H9 (cell line): ENCODE results near the gene DECR2. TPM values are rescaled to one million over a fixed set of nuclear protein-coding genes. Genes with fewer than 3 reads are reported as not detected.
"Not testable (repeated sequence)": the region's sequence is repeated elsewhere in the genome, so short reads cannot be mapped to it uniquely, and the experiment has no call there.

ENCODE experiments used
- DNase-seq: peaks from one replicate; pipeline ENCODE4 v3.0.0-alpha.2; 2017
- H2AFZ ChIP-seq: one replicate; pipeline ENCODE4 v1.6.1; 2013; ENCODE audit warnings: mild to moderate bottlenecking, low read length, control low read depth, moderate library complexity
- H2AK5ac ChIP-seq: 2 replicates; pipeline ENCODE4 v1.6.1; 2013; ENCODE audit warnings: low read length, control low read depth, mixed read lengths; ENCODE audit not compliant: insufficient read length
- H2BK120ac ChIP-seq: one replicate; pipeline ENCODE4 v1.6.1; 2013; ENCODE audit warnings: low read depth, mild to moderate bottlenecking, low read length, control low read depth, inconsistent platforms; ENCODE audit not compliant: poor library complexity, severe bottlenecking
- H2BK12ac ChIP-seq: 2 replicates; pipeline ENCODE4 v1.6.1; 2013; ENCODE audit warnings: low read length, control low read depth, mixed read lengths, low read depth; ENCODE audit not compliant: insufficient read length
- H2BK15ac ChIP-seq: 2 replicates; pipeline ENCODE4 v1.6.1; 2013; ENCODE audit warnings: low read depth, low read length, control low read depth
- H2BK20ac ChIP-seq: one replicate; pipeline ENCODE4 v1.6.1; 2013; ENCODE audit warnings: low read depth, mild to moderate bottlenecking, low read length, control low read depth, inconsistent platforms; ENCODE audit not compliant: poor library complexity, severe bottlenecking
- H2BK5ac ChIP-seq: 2 replicates; pipeline ENCODE4 v1.6.1; 2013; ENCODE audit warnings: low read length, control low read depth, mixed read lengths; ENCODE audit not compliant: insufficient read length
- H3K14ac ChIP-seq: 2 replicates; pipeline ENCODE4 v1.6.1; 2013; ENCODE audit warnings: low read length, control low read depth; ENCODE audit not compliant: insufficient read depth
- H3K18ac ChIP-seq: 2 replicates; pipeline ENCODE4 v1.6.1; 2013; ENCODE audit warnings: low read depth, mild to moderate bottlenecking, mixed read lengths, low read length, control low read depth; ENCODE audit not compliant: insufficient read length
- H3K23ac ChIP-seq: 2 replicates; pipeline ENCODE4 v1.6.1; 2013; ENCODE audit warnings: low read length, control low read depth, mixed read lengths, low read depth; ENCODE audit not compliant: insufficient read length
- H3K23me2 ChIP-seq: 2 replicates; pipeline ENCODE4 v1.6.1; 2013; ENCODE audit warnings: low read depth, mild to moderate bottlenecking, mixed read lengths, low read length, control low read depth; ENCODE audit not compliant: insufficient read length, poor library complexity, severe bottlenecking
- H3K27ac ChIP-seq: 2 replicates; pipeline ENCODE4 v1.5.1; 2013; ENCODE audit warnings: low read length, control low read depth, mixed read lengths, low read depth; ENCODE audit not compliant: insufficient read length
- H3K27me3 ChIP-seq: 2 replicates; pipeline ENCODE4 v1.6.1; 2013; ENCODE audit warnings: low read length, control low read depth, inconsistent platforms; ENCODE audit not compliant: insufficient read depth
- H3K4ac ChIP-seq: 2 replicates; pipeline ENCODE4 v1.6.1; 2013; ENCODE audit warnings: low read depth, mild to moderate bottlenecking, control low read depth, inconsistent platforms, low read length, moderate library complexity
- H3K4me1 ChIP-seq: 2 replicates; pipeline ENCODE4 v1.6.1; 2013; ENCODE audit warnings: low read length, control low read depth, inconsistent platforms; ENCODE audit not compliant: insufficient read depth
- H3K4me2 ChIP-seq: 2 replicates; pipeline ENCODE4 v1.6.1; 2013; ENCODE audit warnings: low read length, control low read depth, mixed read lengths; ENCODE audit not compliant: insufficient read length, insufficient read depth
- H3K56ac ChIP-seq: 2 replicates; pipeline ENCODE4 v1.6.1; 2013; ENCODE audit warnings: low read depth, mild to moderate bottlenecking, mixed read lengths, low read length, control low read depth; ENCODE audit not compliant: insufficient read length
- H3K79me1 ChIP-seq: 2 replicates; pipeline ENCODE4 v1.6.1; 2013; ENCODE audit warnings: low read depth, mild to moderate bottlenecking, moderate library complexity, low read length, control low read depth, inconsistent platforms; ENCODE audit not compliant: insufficient read depth, poor library complexity, severe bottlenecking
- H3K79me2 ChIP-seq: 2 replicates; pipeline ENCODE4 v1.6.1; 2013; ENCODE audit warnings: low read length, control low read depth, inconsistent platforms; ENCODE audit not compliant: insufficient read depth
- H3K9ac ChIP-seq: 2 replicates; pipeline ENCODE4 v1.6.1; 2013; ENCODE audit warnings: low read length, control low read depth, mixed read lengths; ENCODE audit not compliant: insufficient read length; ENCODE audit errors: extremely low read depth
- H3K9me3 ChIP-seq: one replicate; pipeline ENCODE4 v1.6.1; 2013; ENCODE audit warnings: low read depth, low read length, inconsistent platforms; ENCODE audit not compliant: control insufficient read depth
- H3T11ph ChIP-seq: one replicate; pipeline ENCODE4 v1.6.1; 2013; ENCODE audit warnings: mild to moderate bottlenecking, low read length, control low read depth, inconsistent platforms
- H4K20me1 ChIP-seq: one replicate; pipeline ENCODE4 v1.6.1; 2013; ENCODE audit not compliant: control insufficient read depth, insufficient read length, insufficient read depth
- H4K5ac ChIP-seq: 2 replicates; pipeline ENCODE4 v1.6.1; 2013; ENCODE audit warnings: low read depth, mild to moderate bottlenecking, mixed read lengths, low read length, control low read depth; ENCODE audit not compliant: insufficient read length
- H4K8ac ChIP-seq: replicated peaks from 2 replicates; pipeline ENCODE4 v1.6.1; 2013; ENCODE audit warnings: low read length, control low read depth, mixed read lengths, low read depth; ENCODE audit not compliant: insufficient read length
- H4K91ac ChIP-seq: 2 replicates; pipeline ENCODE4 v1.6.1; 2013; ENCODE audit warnings: low read depth, mild to moderate bottlenecking, moderate library complexity, mixed read lengths, low read length, control low read depth; ENCODE audit not compliant: insufficient read length
- H3K27ac Mint-ChIP-seq, 3 experiments: 2 replicates in 2 of 3; 3 replicates in 1 of 3; pipeline ENCODE4 v1.8.0; 2020 to 2021; ENCODE audit warnings: mixed read lengths in 3 of 3, mild to moderate bottlenecking in 1 of 3, moderate library complexity in 1 of 3
- H3K27me3 Mint-ChIP-seq: 2 replicates; pipeline ENCODE4 v1.8.0; 2021; ENCODE audit warnings: low read depth, mild to moderate bottlenecking, moderate library complexity, mixed read lengths
- H3K36me3 Mint-ChIP-seq, 3 experiments: 2 replicates in 2 of 3; 3 replicates in 1 of 3; pipeline ENCODE4 v1.8.0; 2020 to 2021; ENCODE audit warnings: low read depth in 3 of 3, mixed read lengths in 3 of 3; ENCODE audit not compliant: insufficient read depth in 1 of 3
- H3K4me1 Mint-ChIP-seq, 2 experiments: 2 replicates each; pipeline ENCODE4 v1.8.0; 2020; ENCODE audit warnings: mixed read lengths in 2 of 2
- H3K4me3 Mint-ChIP-seq, 2 experiments: 2 replicates in 1 of 2; 3 replicates in 1 of 2; pipeline ENCODE4 v1.8.0; 2020 to 2021; ENCODE audit warnings: mild to moderate bottlenecking in 2 of 2, mixed read lengths in 2 of 2, moderate library complexity in 1 of 2
- H3K9me3 Mint-ChIP-seq, 2 experiments: 2 replicates in 1 of 2; 3 replicates in 1 of 2; pipeline ENCODE4 v1.8.0; 2020; ENCODE audit warnings: mild to moderate bottlenecking in 2 of 2, mixed read lengths in 2 of 2, moderate library complexity in 1 of 2
- WGBS: extraction: QIAGEN DNeasy Blood & Tissue Kit; methylation state at CpG from one replicate; pipeline ENCODE4 v1.1.7; 2013; ENCODE audit warnings: missing lambda C conversion rate, low lambda C conversion rate, mixed read lengths; ENCODE audit not compliant: insufficient read length; ENCODE audit errors: extremely low coverage; 5-methylcytosine and 5-hydroxymethylcytosine counted together
- total RNA-seq: library from RNA; stranded (reverse); gene quantifications from 2 replicates; pipeline ENCODE4 v1.2.1, GENCODE V29; 2021
- TF ChIP-seq, protein P1 (sequence below): fragments of 200-600 bp; sonication (generic); conservative IDR thresholded peaks from 3 replicates; pipeline ENCODE4 v1.8.0; 2021; ENCODE audit warnings: antibody characterized with exemption, mild to moderate bottlenecking

DECR2 gene
- total RNA-seq, 1 experiment from 2014 or later = 39.3 TPM

GRCh38 chr16:361872-362701 lies 39.6 kb upstream of the DECR2 start:
- H3K9me3 Mint-ChIP-seq = no peaks in the 10 kb centered on the region
- Histone ChIP-seq H3K14ac (no peak overlapping the region), H2BK12ac (no peak overlapping the region), H4K5ac (no peak overlapping the region), H2AK5ac (no peak overlapping the region), H3T11ph (no peak overlapping the region), H2BK15ac (no peak overlapping the region), H3K27ac (no peak overlapping the region), H3K9ac (no peak overlapping the region), H2AFZ (no peak overlapping the region), H3K79me2 (no peaks in the 10 kb centered on the region), H3K23me2 (no peaks in the 10 kb centered on the region), H3K79me1 (no peaks in the 10 kb centered on the region), H2BK20ac (no peak overlapping the region), H3K4ac (no peak overlapping the region), H3K4me1 (no peaks in the 10 kb centered on the region), H3K23ac (no peak overlapping the region), H3K4me2 (no peak overlapping the region), H2BK120ac (no peak overlapping the region), H3K18ac (no peak overlapping the region), H3K56ac (no peak overlapping the region), H4K91ac (no peak overlapping the region), H4K20me1 (no peaks in the 10 kb centered on the region), H4K8ac (no peak overlapping the region), H2BK5ac (no peak overlapping the region), H3K27me3 (no peaks in the 10 kb centered on the region), H3K9me3 (no peaks in the 10 kb centered on the region)
- TF ChIP-seq, protein P1, sequence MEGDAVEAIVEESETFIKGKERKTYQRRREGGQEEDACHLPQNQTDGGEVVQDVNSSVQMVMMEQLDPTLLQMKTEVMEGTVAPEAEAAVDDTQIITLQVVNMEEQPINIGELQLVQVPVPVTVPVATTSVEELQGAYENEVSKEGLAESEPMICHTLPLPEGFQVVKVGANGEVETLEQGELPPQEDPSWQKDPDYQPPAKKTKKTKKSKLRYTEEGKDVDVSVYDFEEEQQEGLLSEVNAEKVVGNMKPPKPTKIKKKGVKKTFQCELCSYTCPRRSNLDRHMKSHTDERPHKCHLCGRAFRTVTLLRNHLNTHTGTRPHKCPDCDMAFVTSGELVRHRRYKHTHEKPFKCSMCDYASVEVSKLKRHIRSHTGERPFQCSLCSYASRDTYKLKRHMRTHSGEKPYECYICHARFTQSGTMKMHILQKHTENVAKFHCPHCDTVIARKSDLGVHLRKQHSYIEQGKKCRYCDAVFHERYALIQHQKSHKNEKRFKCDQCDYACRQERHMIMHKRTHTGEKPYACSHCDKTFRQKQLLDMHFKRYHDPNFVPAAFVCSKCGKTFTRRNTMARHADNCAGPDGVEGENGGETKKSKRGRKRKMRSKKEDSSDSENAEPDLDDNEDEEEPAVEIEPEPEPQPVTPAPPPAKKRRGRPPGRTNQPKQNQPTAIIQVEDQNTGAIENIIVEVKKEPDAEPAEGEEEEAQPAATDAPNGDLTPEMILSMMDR = peak; percentile 83
- H3K27me3 Mint-ChIP-seq = peaks cover 9% of the 10 kb centered on the region
- DNase-seq = peak; percentile 87
- H3K4me3 Mint-ChIP-seq = no peak overlapping the region; a peak in 2 of 5 replicates
- peak overlapping the region in 1 of 3 experiments; percentile 34; a peak in 1 of 7 replicates for H3K27ac Mint-ChIP-seq
- H3K4me1 Mint-ChIP-seq = peaks cover 4 to 12% of the 10 kb centered on the region in 2 experiments; a peak in 3 of 4 replicates
- peaks cover 1 to 11% (median 6%) of the 10 kb centered on the region in 3 experiments; a peak in 6 of 7 replicates for H3K36me3 Mint-ChIP-seq
- WGBS = no CpG with 5 or more reads among the region's 30 CpGs

DNA sequence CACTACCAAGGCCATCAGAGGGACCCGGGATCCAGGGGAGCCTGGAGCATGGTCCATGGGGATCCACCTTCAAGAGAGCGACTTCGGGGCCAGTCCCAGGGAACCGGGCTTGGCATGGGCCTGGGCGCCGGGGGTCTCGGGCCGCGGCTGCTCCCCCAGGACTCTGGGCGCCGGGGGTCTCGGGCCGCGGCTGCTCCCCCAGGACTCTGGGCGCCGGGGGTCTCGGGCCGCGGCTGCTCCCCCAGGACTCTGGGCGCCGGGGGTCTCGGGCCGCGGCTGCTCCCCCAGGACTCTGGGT lies 39.0 kb upstream of the DECR2 start:
- H4K91ac ChIP-seq, H3K14ac ChIP-seq, H3K27me3 Mint-ChIP-seq, H3T11ph ChIP-seq, H2AK5ac ChIP-seq, H3K79me1 ChIP-seq, H3K9me3 ChIP-seq, H3K23me2 ChIP-seq, H3K4me2 ChIP-seq, H2AFZ ChIP-seq, H3K18ac ChIP-seq, H3K9me3 Mint-ChIP-seq, H2BK5ac ChIP-seq, H3K9ac ChIP-seq, H3K56ac ChIP-seq, H4K5ac ChIP-seq, H3K4me1 ChIP-seq, H3K27ac Mint-ChIP-seq, H2BK120ac ChIP-seq, H3K4me3 Mint-ChIP-seq, H3K4ac ChIP-seq, H2BK12ac ChIP-seq, H2BK15ac ChIP-seq, H3K23ac ChIP-seq, DNase-seq, H4K20me1 ChIP-seq, H3K27me3 ChIP-seq, H3K79me2 ChIP-seq, H3K27ac ChIP-seq, H4K8ac ChIP-seq, H2BK20ac ChIP-seq: not testable (repeated sequence)
- no CpG with 5 or more reads among the region's 24 CpGs for WGBS
- Mint-ChIP-seq H3K36me3 (peaks cover 3 to 16% (median 12%) of the 10 kb centered on the region in 3 experiments; a peak in 6 of 7 replicates), H3K4me1 (peaks cover 4 to 12% of the 10 kb centered on the region in 2 experiments; a peak in 3 of 4 replicates)
